T-helper 9 cell (primary cell): ENCODE measurements around the gene UBXN11.
A peak's percentile ranks its signal among the peaks of the same experiment; 100 is the strongest.

Experiments
- DNase-seq: peaks from one replicate; pipeline ENCODE4 v3.0.0-alpha.2; 2020

UBXN11 gene

GRCh38 chr1:26268290-26269197, 37.9 kb downstream of the UBXN11 start:
- no peak for DNase-seq

- no peak for DNase-seq
These were observed 41.0 kb downstream of the UBXN11 start for GRCh38 chr1:26265405-26265804.

- no peak for DNase-seq
These were observed 43.2 kb downstream of the UBXN11 start for GRCh38 chr1:26263212-26263611.

GRCh38 chr1:26259578-26259977, 46.9 kb downstream of the UBXN11 start:
- no peak for DNase-seq

GRCh38 chr1:26259005-26259404, 47.4 kb downstream of the UBXN11 start:
- DNase-seq = no peak

GRCh38 chr1:26257222-26257621, 49.2 kb downstream of the UBXN11 start:
- DNase-seq = no peak

GRCh38 chr1:26254404-26254803, 52.0 kb downstream of the UBXN11 start:
- DNase-seq = no peak

GRCh38 chr1:26252718-26253117, 53.7 kb downstream of the UBXN11 start:
- DNase-seq = no peak

- no peak for DNase-seq
These were observed 66.5 kb downstream of the UBXN11 start for GRCh38 chr1:26239936-26240335.

GRCh38 chr1:26237230-26237966, 69.0 kb downstream of the UBXN11 start:
- DNase-seq = no peak

GRCh38 chr1:26234644-26235370, 71.6 kb downstream of the UBXN11 start:
- no peak for DNase-seq

- DNase-seq = peak; percentile 98
These were observed 72.4 kb downstream of the UBXN11 start, which contains the start of gene CEP85 for GRCh38 chr1:26233903-26234643. Gene CEP85 (plus strand): TSS chr1:26234200. CDS start chr1:26239784, 5,584 bp downstream.
